HG03520 (cell line): ENCODE measurements around the gene TRPV6.

ENCODE experiments used
- ATAC-seq: cut with Tn5 transposase; IDR thresholded peaks from one replicate; pipeline ENCODE4 v1.9.1; 2021; ENCODE audit warnings: mild to moderate bottlenecking, moderate library complexity; ENCODE audit not compliant: unreplicated experiment

TRPV6 gene

GRCh38 chr7:142908921-142909890 lies 23.7 kb upstream of the TRPV6 start:
- ATAC-seq: no peak

GRCh38 chr7:142908290-142908689 lies 22.7 kb upstream of the TRPV6 start:
- ATAC-seq: no peak

- no peak for ATAC-seq
Observed at GRCh38 chr7:142906643-142907042, 21.1 kb upstream of the TRPV6 start.

- no peak for ATAC-seq
Observed at GRCh38 chr7:142905759-142906158, 20.2 kb upstream of the TRPV6 start.

- ATAC-seq: no peak
Observed at GRCh38 chr7:142904128-142904527, 18.6 kb upstream of the TRPV6 start.

DNA sequence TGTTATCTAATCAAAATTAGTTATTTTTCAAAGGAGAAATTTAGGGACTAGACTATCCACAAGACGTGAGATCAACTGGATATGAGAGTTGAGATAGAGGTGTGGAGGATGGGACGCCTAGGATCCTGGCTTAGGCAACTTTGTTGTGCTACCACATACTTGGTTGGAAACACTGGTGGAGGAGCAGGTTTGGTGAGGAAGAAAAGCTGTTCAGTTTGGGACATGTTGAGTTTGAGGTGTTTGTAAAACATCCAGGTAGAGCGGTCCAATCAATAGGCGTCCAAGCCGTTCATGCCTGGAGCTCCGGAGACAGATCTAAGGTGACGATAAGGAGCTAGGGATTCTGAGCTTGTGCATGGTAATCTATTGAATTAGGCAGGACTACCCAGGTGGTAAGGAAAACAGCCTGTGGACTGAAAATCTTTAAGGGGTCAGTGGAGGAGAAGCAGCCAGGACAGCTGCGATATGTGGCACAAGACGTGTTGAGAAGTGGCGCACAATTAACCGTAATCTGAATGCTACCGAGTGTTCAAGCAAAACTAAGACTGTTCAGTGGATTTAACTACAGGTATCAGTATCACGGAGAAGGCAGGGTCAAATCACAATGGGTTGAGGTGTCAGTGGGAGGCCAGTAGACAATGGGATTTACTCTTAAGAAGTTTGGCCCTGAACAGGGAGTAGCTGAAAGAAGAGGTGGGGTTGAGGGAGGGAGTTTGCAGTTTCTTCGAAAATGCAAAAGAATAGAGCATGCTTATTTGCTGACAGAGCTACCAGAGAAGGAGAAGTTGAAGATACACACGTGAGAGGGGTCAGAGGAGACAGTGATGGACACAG lies 16.1 kb upstream of the TRPV6 start:
- no peak for ATAC-seq

GRCh38 chr7:142899661-142900060 lies 14.1 kb upstream of the TRPV6 start:
- ATAC-seq: no peak

GRCh38 chr7:142898377-142899170 lies 13.0 kb upstream of the TRPV6 start:
- ATAC-seq: no peak

- no peak for ATAC-seq
Observed at GRCh38 chr7:142897691-142898090, 12.1 kb upstream of the TRPV6 start.

DNA sequence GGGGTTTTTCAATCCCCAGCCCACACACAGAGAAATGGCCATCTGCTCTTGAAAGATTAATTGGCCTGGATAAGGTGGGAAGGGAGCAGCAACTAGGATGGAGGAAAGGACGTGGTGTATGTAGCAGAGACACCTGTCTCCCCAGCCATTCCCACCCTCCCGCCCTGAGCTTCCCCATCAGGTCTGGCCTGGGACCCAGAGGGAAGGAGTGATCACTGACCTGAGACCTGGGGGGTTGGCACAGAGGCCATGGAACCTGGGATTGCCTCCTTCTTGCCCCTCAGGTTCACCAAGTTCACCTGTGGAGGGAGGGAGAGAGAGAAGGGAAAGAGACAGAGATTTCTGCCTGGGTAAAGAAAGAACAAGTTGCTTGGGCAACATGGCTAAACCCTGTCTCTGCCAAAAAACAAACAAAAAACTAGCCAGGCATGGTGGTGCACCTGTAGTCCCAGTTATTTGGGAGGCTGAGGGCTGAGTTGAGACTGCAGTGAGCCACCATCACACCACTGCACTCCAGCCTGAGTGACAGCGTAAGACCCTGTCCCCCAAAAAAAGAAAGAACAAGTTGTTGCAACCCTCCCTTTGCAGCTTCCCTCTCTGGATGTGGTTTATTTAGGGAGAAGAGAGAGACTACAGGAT lies 11.3 kb upstream of the TRPV6 start:
- no peak for ATAC-seq

DNA sequence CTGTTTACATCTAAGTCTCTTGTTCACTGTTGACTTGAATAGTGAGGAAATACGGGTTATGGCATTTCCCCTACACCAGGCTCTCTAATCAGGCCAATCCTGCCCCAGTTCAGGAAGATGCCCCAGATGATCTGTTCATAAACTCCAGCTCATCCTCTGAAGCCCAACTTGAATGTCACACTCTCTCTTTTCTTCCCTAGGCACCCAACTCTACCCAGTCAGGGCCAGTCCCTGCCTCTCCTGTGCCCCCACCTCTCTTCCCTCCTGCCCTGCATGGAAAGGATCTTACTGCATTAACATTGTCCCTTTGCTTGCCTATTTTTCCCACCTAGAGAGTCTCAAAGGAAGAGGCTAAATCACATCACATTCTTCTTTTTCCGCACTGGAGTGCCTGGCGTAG lies 10.6 kb upstream of the TRPV6 start:
- no peak for ATAC-seq

DNA sequence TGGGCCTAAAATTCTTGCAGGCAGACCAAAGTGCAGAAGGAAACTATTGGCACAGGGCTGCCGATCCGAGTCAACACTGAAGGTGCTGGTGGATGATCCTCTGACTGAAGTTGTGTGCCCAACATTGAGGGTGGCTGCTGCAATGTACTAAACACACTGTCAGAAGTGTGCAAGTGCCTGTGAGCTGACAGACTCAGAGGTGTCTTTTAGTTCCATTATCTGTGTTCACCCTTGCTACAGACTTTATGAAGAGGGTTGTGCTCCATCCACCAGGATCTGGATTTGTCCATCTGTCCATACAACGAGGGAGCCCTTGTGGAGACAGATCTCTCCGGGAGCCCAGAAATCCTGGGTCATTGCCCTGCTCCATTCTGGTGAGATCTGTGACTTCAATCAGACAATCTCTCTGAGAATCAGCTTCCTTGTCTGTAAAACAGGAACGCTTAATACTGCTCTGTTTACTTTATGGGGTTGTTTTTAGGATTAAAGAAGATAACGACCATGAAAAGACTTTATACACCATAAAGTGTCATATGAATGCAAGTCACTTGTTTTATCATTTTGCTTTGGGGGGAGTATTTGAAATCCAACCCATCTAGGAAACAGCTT lies 9.5 kb upstream of the TRPV6 start:
- no peak for ATAC-seq

DNA sequence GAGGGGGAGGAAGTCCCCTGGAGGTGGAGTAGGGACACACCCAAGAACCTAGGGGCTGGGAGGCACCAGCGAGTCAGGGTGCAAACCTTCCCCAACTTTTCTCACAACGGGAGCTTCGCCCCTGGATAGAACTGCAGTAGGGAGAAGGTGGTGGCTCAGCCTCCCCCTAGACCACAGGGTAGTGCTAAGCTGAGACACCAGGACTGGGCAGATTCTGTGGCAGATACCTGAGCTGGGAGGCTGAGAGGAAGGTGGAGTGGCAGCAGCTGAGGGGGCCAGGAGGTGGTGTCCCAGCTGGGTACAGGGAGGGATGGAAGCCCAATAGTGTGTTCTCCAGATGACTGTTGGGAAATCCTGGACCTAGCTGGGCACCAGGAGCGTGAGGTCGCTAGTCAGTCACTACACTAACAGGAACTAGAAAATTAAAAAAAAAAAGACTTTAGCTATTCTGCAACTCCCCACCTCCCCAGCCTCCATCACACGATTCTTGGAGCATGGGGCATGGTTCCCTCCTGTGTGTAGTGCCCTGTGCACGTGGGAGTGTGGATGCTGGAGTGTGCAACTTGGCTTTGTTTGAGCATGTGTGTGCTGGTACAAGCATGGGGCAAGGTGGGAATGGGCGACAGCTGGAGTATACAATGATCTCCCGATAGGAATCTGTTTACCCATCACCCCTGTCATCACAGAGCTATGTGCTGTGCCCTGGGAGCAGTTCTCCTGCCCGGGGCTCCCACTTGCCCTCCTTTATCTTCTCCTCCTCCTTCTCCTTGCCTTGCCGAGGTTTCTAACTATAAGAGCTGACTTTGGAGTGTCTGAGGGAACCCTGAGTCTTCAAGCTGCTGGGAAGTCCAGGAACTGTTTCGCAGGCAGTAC lies 8.8 kb upstream of the TRPV6 start:
- no peak for ATAC-seq

- no peak for ATAC-seq
Observed at GRCh38 chr7:142892951-142893350, 7.4 kb upstream of the TRPV6 start.

GRCh38 chr7:142891490-142892082 lies 6.0 kb upstream of the TRPV6 start:
- no peak for ATAC-seq

- no peak for ATAC-seq
Observed at GRCh38 chr7:142890874-142891485, 5.4 kb upstream of the TRPV6 start.

GRCh38 chr7:142889816-142890215 lies 4.3 kb upstream of the TRPV6 start:
- ATAC-seq: no peak

- no peak for ATAC-seq
Observed at GRCh38 chr7:142887282-142888015, 1.9 kb upstream of the TRPV6 start.
